ENCODE measurements around the gene ESF1. TPM values are rescaled to one million over a fixed set of nuclear protein-coding genes. Genes with fewer than 3 reads are reported as not detected.

Gene ESF1
- total RNA-seq, 8 experiments from 2014 or later, result 13.9 to 29.6 (median 21.8) TPM

DNA sequence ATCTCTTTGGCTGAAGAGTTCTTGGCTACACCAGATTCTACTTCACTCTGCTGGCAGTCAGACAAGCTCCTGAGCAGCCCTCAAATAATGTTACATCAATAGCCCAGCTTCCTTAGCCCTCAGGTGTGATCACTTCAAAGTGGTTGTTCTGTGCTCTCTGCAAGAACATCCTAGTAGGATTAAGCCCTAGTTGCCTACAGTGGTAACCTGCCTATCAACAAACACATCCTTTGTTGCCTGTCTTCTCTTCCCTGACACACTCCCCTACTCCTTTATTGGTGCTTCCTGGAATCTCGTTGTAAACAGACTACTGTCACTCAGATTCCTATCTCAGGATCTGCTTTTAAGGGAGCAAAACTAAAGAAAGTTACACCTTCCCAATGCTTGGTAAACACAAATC lies 100.9 kb downstream of the ESF1 start:
- Histone ChIP-seq H3K27ac (no peak overlapping the region), H3K4me1 (replicated peaks in 1 of 2) (no peaks in the 10 kb centered on the region), H3K4me3 (no peak overlapping the region)
- 0 to 80% (median 50%) methylated on average over 1 of the region's 1 CpG; no CpG with 5 or more reads in 3 of the 10 experiments for WGBS, 10 experiments
- ATAC-seq (replicated peaks in 6 of 8), result no peak
- in situ Hi-C loops (cut with MboI; ENCODE audit: low pct_unique_long_range_greater_than_20kb in 2 of 9, low sequenced_read_pairs in 9 of 9, unreplicated experiment in 9 of 9), result no loop called here

DNA sequence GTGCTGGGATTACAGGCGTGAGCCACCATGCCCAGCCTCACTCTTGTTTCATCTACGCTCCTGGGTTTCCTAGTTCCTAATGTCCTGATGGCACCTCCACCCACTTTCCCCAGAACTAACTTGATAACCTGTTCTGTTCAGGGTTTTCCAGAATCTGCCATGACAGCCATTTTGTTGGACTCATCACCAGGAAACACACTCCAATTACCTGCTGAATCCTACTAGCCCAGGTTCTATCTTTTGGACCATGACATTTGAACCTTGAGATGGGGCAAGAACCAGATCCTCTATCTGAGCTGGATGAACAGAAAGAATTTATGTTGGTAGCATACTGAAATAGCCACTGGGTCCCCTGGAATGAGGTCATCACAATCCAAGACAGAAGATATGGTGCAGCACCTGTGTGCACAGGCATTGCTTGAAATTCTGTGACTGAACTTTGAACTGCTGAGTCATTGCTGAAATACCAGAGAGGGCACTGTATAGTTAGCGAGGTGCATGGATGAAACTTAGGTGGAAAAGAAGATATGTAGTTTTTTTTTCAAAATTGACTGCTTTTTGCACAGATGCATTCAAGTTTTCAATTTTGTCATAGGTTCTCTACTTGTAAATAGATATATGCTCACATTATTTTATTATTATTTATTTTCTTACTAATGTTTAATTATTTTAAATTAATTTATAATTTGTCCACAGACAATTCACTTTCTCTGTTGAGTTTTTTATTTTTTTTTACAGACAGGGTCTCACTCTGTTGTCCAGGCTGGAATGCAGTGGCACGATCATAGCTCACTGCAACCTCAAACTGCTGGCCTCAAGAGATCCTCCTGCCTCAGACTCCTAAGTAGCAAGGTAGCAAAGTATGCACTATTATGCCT lies 103.2 kb downstream of the ESF1 start:
- Histone ChIP-seq H3K4me3 (no peak overlapping the region), H3K4me1 (replicated peaks in 1 of 2) (peaks cover 4 to 6% of the 10 kb centered on the region in 2 donors), H3K27ac (no peak overlapping the region)
- WGBS, 10 experiments, result 50 to 100% (median 77%) methylated on average over 1 to 4 of the region's 4 CpGs
- in situ Hi-C loops (cut with MboI; ENCODE audit: low pct_unique_long_range_greater_than_20kb in 2 of 9, low sequenced_read_pairs in 9 of 9, unreplicated experiment in 9 of 9), result no loop called here
- no peak for ATAC-seq (replicated peaks in 6 of 8)

DNA sequence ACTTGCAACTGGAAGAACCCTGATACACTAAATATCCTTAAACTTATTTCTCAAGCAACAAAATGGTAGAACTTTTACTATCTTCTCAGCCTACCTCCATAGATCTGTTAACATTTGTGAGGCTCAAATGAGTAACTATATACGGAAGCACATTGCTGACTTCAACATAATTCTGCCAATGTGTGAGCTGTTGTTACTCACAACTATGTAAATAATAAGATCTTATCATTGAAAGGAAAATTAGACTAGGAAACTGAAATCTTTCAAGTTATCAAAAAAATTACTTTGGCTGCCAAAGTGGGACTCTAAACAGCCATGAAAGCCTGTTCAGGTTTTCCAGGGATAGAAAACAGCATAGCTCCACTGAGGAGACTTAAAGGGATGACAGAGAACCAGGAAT lies 105.8 kb downstream of the ESF1 start:
- no peak overlapping the region for H3K4me3 ChIP-seq
- whole genome bisulfite sequencing, 10 experiments, result 0 to 100% (median 100%) methylated on average over 1 of the region's 1 CpG; no CpG with 5 or more reads in 3 of the 10 experiments
- no peak overlapping the region for H3K27ac ChIP-seq
- ATAC-seq (replicated peaks in 6 of 8), result no peak
- H3K4me1 ChIP-seq (replicated peaks in 1 of 2), result peaks cover 4 to 7% of the 10 kb centered on the region in 2 donors
- in situ Hi-C loops (cut with MboI; ENCODE audit: low pct_unique_long_range_greater_than_20kb in 2 of 9, low sequenced_read_pairs in 9 of 9, unreplicated experiment in 9 of 9), result no loop called here

DNA sequence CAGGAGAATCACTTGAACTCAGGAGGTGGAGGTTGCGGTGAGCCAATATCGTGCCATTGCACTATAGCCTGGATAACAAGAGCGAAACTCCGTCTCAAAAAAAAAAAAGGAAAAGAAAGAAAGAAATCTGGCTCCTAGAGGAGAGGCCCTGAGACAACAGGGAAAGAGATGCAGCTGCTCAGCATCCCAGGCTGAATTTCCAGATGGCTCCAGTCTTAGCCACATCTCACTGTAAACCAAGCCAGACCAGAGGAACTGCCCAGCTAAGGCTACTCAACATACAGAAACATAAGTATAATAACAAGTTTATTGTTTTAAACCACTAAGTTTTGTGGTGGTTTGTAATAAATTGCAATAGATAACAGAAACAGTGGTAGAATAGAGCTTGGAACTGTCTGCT lies 107.5 kb downstream of the ESF1 start:
- Histone ChIP-seq H3K27ac (no peak overlapping the region), H3K4me3 (no peak overlapping the region), H3K4me1 (replicated peaks in 1 of 2) (peaks cover 4 to 7% of the 10 kb centered on the region in 2 donors)
- in situ Hi-C loops (cut with MboI; ENCODE audit: low pct_unique_long_range_greater_than_20kb in 2 of 9, low sequenced_read_pairs in 9 of 9, unreplicated experiment in 9 of 9), result no loop called here
- ATAC-seq (replicated peaks in 6 of 8), result no peak
- 77 to 100% (median 94%) methylated on average over 1 to 4 of the region's 4 CpGs; no CpG with 5 or more reads in 4 of the 10 experiments for WGBS, 10 experiments

DNA sequence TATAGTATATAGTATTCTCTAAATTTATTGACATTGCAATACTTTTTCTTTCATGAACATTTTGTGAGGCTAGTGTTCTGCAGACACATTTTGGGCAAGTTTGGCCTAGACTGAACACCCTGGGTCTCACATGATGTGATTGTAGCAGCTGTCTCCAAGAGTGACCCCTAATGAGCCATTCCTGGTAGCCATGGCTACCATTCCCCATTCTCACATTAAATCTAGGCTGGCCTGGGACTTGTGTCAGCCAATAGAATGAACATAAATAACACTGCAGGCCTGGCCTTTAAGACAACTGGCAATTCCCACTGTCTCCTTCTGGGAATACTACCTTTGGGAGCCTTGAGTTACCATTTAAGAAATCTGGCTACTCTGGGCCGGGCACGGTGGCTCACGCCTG lies 108.0 kb downstream of the ESF1 start:
- peak in 5 of 8 experiments; percentile 30 to 87 (median 40) for ATAC-seq (replicated peaks in 6 of 8)
- Histone ChIP-seq H3K27ac (no peak overlapping the region), H3K4me3 (no peak overlapping the region), H3K4me1 (replicated peaks in 1 of 2) (peaks cover 4 to 7% of the 10 kb centered on the region in 2 donors)
- WGBS, 10 experiments, result 87 to 100% (median 95%) methylated on average over 2 to 3 of the region's 3 CpGs; no CpG with 5 or more reads in 6 of the 10 experiments
- in situ Hi-C loops (cut with MboI; ENCODE audit: low pct_unique_long_range_greater_than_20kb in 2 of 9, low sequenced_read_pairs in 9 of 9, unreplicated experiment in 9 of 9), result no loop called here

DNA sequence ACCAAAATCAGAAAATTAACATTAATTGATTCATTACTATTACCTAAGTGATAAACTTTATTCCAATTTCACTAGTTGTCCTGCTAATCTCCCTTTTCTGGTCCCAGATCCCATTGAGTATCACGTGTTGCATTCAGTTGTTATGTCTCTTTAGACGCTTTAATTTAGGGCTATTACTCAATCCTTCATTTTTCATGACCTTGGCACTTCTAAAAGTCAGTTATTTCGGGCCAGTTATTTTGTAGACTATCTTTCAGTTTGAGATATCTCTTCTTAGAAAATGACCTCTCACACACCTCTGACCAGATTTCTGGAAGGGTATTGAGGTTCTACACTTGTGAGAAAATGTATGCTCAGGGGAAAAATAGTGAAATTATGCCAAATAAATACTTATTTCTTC lies 112.0 kb downstream of the ESF1 start:
- H3K4me3 ChIP-seq, result no peak overlapping the region
- peaks cover 4 to 7% of the 10 kb centered on the region in 2 donors for H3K4me1 ChIP-seq (replicated peaks in 1 of 2)
- no peak overlapping the region for H3K27ac ChIP-seq
- ATAC-seq (replicated peaks in 6 of 8), result no peak
- 0 to 94% (median 68%) methylated on average over 1 to 3 of the region's 3 CpGs for WGBS, 10 experiments
- in situ Hi-C loops (cut with MboI; ENCODE audit: low pct_unique_long_range_greater_than_20kb in 2 of 9, low sequenced_read_pairs in 9 of 9, unreplicated experiment in 9 of 9), result no loop called here

DNA sequence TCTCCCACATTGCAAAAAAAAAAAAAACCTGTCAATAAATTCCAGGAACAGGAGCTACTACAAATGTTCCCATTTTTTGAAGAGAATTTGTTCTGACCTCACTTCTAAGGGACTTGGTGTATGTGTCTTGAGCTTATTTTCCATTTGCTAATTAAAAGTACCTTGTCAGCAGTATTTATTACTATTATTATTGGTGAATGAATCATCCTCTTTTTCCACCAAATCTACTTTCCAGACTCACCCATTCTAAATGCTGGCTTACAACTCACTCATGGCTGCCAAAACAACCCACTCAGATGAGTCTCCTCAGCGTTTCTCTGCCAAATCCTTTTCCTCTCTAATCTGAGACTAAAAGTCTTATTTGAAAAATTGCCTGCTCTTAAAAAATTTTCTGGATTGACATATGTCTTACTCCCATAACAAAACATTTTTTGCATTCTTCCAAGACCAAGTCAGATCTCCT lies 112.8 kb downstream of the ESF1 start:
- Histone ChIP-seq H3K27ac (no peak overlapping the region), H3K4me1 (replicated peaks in 1 of 2) (peaks cover 2 to 5% of the 10 kb centered on the region in 2 donors), H3K4me3 (no peak overlapping the region)
- in situ Hi-C loops (cut with MboI; ENCODE audit: low pct_unique_long_range_greater_than_20kb in 2 of 9, low sequenced_read_pairs in 9 of 9, unreplicated experiment in 9 of 9), result no loop called here
- 0 to 100% (median 82%) methylated on average over 1 of the region's 1 CpG; no CpG with 5 or more reads in 3 of the 10 experiments for WGBS, 10 experiments
- peak in 2 of 8 experiments; percentile 25 to 55 for ATAC-seq (replicated peaks in 6 of 8)

DNA sequence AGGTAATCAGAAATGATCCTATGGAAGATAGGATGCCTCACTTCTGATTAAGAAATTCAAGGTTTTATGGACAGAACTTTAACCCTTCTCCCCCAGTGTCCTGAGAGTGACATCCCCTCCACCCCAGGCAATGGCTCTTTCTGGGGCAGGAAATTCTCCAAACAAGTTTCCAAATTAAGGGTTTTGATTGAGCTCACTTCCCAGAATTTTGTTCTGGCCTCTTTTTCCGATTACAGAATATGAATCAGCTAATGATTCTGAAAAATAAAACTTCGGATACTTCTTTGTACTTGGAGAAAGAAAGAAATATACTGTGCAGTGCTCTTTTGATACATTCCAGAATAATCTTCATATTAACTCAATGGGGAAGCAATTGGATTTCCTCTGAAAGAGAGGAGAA lies 113.2 kb downstream of the ESF1 start:
- in situ Hi-C loops (cut with MboI; ENCODE audit: low pct_unique_long_range_greater_than_20kb in 2 of 9, low sequenced_read_pairs in 9 of 9, unreplicated experiment in 9 of 9), result no loop called here
- H3K4me3 ChIP-seq, result no peak overlapping the region
- ATAC-seq (replicated peaks in 6 of 8), result no peak
- H3K27ac ChIP-seq, result no peak overlapping the region
- WGBS, 10 experiments, result 0 to 100% (median 77%) methylated on average over 1 to 2 of the region's 2 CpGs; no CpG with 5 or more reads in 3 of the 10 experiments
- H3K4me1 ChIP-seq (replicated peaks in 1 of 2), result peaks cover 0 to under 1% of the 10 kb centered on the region in 2 donors

DNA sequence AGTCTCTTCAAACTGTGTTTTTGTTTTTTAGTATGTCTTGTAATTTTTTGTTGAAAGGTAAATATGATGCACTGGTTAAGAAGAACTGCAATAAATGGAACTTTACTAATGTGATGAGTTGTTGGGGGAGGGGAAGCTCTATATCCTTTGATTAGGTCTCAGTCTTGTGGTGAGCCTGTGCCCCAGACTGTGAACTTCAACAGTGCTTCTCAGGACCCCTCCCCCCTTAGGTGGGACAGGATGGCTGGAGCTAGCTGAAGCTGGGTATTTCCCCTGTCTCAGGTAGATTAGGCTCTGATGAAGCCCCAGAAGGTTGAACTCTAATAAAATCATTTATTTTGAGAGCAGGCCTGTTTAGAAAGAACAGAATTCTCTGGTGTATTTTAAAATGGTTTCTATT lies 114.6 kb downstream of the ESF1 start:
- Histone ChIP-seq H3K4me3 (no peak overlapping the region), H3K4me1 (replicated peaks in 1 of 2) (no peaks in the 10 kb centered on the region), H3K27ac (no peak overlapping the region)
- in situ Hi-C loops (cut with MboI; ENCODE audit: low pct_unique_long_range_greater_than_20kb in 2 of 9, low sequenced_read_pairs in 9 of 9, unreplicated experiment in 9 of 9), result no loop called here
- no peak for ATAC-seq (replicated peaks in 6 of 8)

DNA sequence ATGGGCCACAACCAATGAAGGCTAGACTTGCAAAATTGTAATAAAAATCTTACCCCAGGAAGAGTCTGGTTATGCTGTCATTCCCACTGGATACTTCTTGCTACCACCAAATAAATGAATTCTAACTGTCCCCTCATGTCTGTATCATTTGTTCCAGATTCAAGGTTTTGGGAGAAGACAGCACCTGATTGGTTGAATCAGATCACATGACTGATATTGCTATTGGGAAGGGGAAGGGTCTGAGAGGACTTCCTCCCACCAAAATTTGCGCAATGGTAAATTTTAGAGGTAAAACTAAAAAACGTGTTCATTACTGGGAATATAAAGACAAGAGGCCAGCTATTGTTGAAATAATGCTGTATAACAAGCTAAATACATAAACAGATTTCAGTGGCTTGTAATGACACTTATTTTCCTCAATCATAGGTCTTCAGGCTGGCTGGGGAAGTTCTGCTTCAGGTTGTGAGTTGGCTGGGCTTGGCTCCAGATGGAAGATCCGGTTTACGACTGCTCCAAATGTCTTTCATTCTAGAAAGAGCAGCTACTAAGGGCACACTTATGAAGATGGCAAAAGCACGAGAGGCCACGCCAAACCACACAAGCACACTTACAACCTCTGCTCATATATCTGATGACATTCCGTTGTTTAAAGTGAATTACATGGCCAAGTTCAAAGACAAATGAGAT lies 118.9 kb downstream of the ESF1 start:
- ATAC-seq (replicated peaks in 6 of 8), result no peak
- Histone ChIP-seq H3K4me1 (replicated peaks in 1 of 2) (no peaks in the 10 kb centered on the region), H3K27ac (no peak overlapping the region), H3K4me3 (no peak overlapping the region)
- 60 to 97% (median 84%) methylated on average over 3 to 7 of the region's 7 CpGs; no CpG with 5 or more reads in 1 of the 10 experiments for WGBS, 10 experiments
- in situ Hi-C loops (cut with MboI; ENCODE audit: low pct_unique_long_range_greater_than_20kb in 2 of 9, low sequenced_read_pairs in 9 of 9, unreplicated experiment in 9 of 9), result no loop called here

Other genes starting within 250 kb of the ESF1 start
- gene TASP1, start 146.0 kb downstream of the ESF1 start, total RNA-seq, result 10 to 100 TPM in 5 of 8 experiments, 1 to 10 TPM in 3; 8.7 to 17.4 (median 13.8) TPM
- 10 to 100 TPM; 17.4 to 33.3 (median 29.4) TPM for gene NDUFAF5, start 109 bp upstream of the ESF1 start, total RNA-seq
- under 1 TPM in 3 of 8 experiments, not detected in 5; 0.27 to 1.00 (median 0.49) TPM for gene SEL1L2, start 205.7 kb upstream of the ESF1 start, total RNA-seq
- gene MACROD2, start 210.6 kb upstream of the ESF1 start, total RNA-seq, result 10 to 100 TPM in 6 of 8 experiments, 1 to 10 TPM in 2; 4.3 to 24.9 (median 10.4) TPM

Measured in motor neuron (in vitro differentiated cells).